ENCODE data around the gene LITAF.

Gene LITAF

GRCh38 chr16:11551842-11552241, 34.9 kb downstream of the LITAF start:
- TF ChIP-seq NFRKB (IDR thresholded peaks at IDR 0.05): no peak
- no peak for TF ChIP-seq FOXM1 (IDR thresholded peaks at IDR 0.05; ENCODE audit: borderline replicate concordance)
- TF ChIP-seq ARNT (IDR thresholded peaks at IDR 0.05): no peak
- TF ChIP-seq L3MBTL2 (conservative IDR thresholded peaks at IDR 0.05): no peak
- no peak for TF ChIP-seq CTBP1 (IDR thresholded peaks at IDR 0.05; ENCODE audit: borderline replicate concordance)
- TF ChIP-seq ZNF384 (IDR thresholded peaks at IDR 0.05): no peak
- no peak for TF ChIP-seq ELF4 (IDR thresholded peaks at IDR 0.05)
- TF ChIP-seq SUZ12 (IDR thresholded peaks at IDR 0.05): no peak
- no peak for TF ChIP-seq FOXA1 (IDR thresholded peaks at IDR 0.05)
- CTCF ChIA-PET: no interaction called here
- no peak for DNase-seq (ENCODE audit: extremely low spot score)
- POLR2A ChIA-PET: no interaction called here

- DNase-seq (ENCODE audit: extremely low spot score): no peak
- CTCF ChIA-PET: no interaction called here
- TF ChIP-seq CTBP1 (IDR thresholded peaks at IDR 0.05; ENCODE audit: borderline replicate concordance): no peak
- TF ChIP-seq FOXM1 (IDR thresholded peaks at IDR 0.05; ENCODE audit: borderline replicate concordance): no peak
- TF ChIP-seq ZNF384 (IDR thresholded peaks at IDR 0.05): no peak
- no peak for TF ChIP-seq FOXK2 (IDR thresholded peaks at IDR 0.05)
- TF ChIP-seq L3MBTL2 (conservative IDR thresholded peaks at IDR 0.05): no peak
- TF ChIP-seq TARDBP (IDR thresholded peaks at IDR 0.05): no peak
- no peak for TF ChIP-seq LEF1 (IDR thresholded peaks at IDR 0.05; ENCODE audit: borderline replicate concordance)
- no peak for TF ChIP-seq SP1 (IDR thresholded peaks at IDR 0.05)
- TF ChIP-seq BHLHE40 (IDR thresholded peaks at IDR 0.05; ENCODE audit: borderline replicate concordance): no peak
- TF ChIP-seq, protein P1, sequence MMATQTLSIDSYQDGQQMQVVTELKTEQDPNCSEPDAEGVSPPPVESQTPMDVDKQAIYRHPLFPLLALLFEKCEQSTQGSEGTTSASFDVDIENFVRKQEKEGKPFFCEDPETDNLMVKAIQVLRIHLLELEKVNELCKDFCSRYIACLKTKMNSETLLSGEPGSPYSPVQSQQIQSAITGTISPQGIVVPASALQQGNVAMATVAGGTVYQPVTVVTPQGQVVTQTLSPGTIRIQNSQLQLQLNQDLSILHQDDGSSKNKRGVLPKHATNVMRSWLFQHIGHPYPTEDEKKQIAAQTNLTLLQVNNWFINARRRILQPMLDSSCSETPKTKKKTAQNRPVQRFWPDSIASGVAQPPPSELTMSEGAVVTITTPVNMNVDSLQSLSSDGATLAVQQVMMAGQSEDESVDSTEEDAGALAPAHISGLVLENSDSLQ (IDR thresholded peaks at IDR 0.05): no peak
- TF ChIP-seq NFRKB (IDR thresholded peaks at IDR 0.05): no peak
- TF ChIP-seq SUZ12 (IDR thresholded peaks at IDR 0.05): no peak
- POLR2A ChIA-PET: no interaction called here
These were observed 35.8 kb downstream of the LITAF start for GRCh38 chr16:11550791-11551498.

GRCh38 chr16:11547118-11547916, 39.4 kb downstream of the LITAF start:
- ChIA-PET POLR2A (no interaction called here), CTCF (no interaction called here)
- no peak for DNase-seq (ENCODE audit: extremely low spot score)
- TF ChIP-seq HDGF (IDR thresholded peaks at IDR 0.05; ENCODE audit: borderline replicate concordance) (no peak), FOXM1 (IDR thresholded peaks at IDR 0.05; ENCODE audit: borderline replicate concordance) (no peak), L3MBTL2 (conservative IDR thresholded peaks at IDR 0.05) (no peak), SP1 (IDR thresholded peaks at IDR 0.05) (no peak), NFRKB (IDR thresholded peaks at IDR 0.05) (no peak), ZNF384 (IDR thresholded peaks at IDR 0.05) (no peak), LEF1 (IDR thresholded peaks at IDR 0.05; ENCODE audit: borderline replicate concordance) (no peak), BHLHE40 (IDR thresholded peaks at IDR 0.05; ENCODE audit: borderline replicate concordance) (no peak)

DNA sequence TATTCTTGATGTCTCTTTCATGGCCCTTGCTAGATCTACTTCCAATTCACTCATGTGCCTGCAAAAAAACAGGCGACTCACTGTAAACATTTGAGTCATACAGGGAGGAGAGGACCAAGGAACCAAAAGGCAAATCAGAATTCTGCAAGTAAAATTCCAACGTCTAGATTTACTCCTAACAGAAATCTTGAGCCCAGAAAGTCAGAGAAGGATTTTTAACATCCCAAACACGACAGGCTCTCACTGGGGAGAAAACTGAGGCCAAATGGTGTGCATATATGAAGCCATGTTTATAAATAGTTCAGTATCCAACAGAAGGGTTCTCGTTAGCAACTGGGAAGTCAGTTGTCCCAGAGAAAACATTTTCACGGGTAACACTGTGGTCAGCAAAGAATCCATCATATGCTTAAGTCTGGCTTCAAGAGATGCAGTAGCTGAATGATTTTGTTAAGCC, 40.1 kb downstream of the LITAF start:
- no peak for DNase-seq (ENCODE audit: extremely low spot score)
- no peak for TF ChIP-seq SUZ12 (IDR thresholded peaks at IDR 0.05)
- TF ChIP-seq, protein P1 (IDR thresholded peaks at IDR 0.05): no peak
- no peak for TF ChIP-seq HDGF (IDR thresholded peaks at IDR 0.05; ENCODE audit: borderline replicate concordance)
- no peak for TF ChIP-seq L3MBTL2 (conservative IDR thresholded peaks at IDR 0.05)
- no peak for TF ChIP-seq LEF1 (IDR thresholded peaks at IDR 0.05; ENCODE audit: borderline replicate concordance)
- no peak for TF ChIP-seq FOXA1 (IDR thresholded peaks at IDR 0.05)
- TF ChIP-seq ZNF384 (IDR thresholded peaks at IDR 0.05): no peak
- no peak for TF ChIP-seq TARDBP (IDR thresholded peaks at IDR 0.05)
- no peak for TF ChIP-seq CTBP1 (IDR thresholded peaks at IDR 0.05; ENCODE audit: borderline replicate concordance)
- no peak for TF ChIP-seq BHLHE40 (IDR thresholded peaks at IDR 0.05; ENCODE audit: borderline replicate concordance)
- TF ChIP-seq ELF4 (IDR thresholded peaks at IDR 0.05): no peak
- TF ChIP-seq SP1 (IDR thresholded peaks at IDR 0.05): no peak
- no peak for TF ChIP-seq ARNT (IDR thresholded peaks at IDR 0.05)
- no peak for TF ChIP-seq NFRKB (IDR thresholded peaks at IDR 0.05)
- POLR2A ChIA-PET: no interaction called here
- CTCF ChIA-PET: no interaction called here

DNA sequence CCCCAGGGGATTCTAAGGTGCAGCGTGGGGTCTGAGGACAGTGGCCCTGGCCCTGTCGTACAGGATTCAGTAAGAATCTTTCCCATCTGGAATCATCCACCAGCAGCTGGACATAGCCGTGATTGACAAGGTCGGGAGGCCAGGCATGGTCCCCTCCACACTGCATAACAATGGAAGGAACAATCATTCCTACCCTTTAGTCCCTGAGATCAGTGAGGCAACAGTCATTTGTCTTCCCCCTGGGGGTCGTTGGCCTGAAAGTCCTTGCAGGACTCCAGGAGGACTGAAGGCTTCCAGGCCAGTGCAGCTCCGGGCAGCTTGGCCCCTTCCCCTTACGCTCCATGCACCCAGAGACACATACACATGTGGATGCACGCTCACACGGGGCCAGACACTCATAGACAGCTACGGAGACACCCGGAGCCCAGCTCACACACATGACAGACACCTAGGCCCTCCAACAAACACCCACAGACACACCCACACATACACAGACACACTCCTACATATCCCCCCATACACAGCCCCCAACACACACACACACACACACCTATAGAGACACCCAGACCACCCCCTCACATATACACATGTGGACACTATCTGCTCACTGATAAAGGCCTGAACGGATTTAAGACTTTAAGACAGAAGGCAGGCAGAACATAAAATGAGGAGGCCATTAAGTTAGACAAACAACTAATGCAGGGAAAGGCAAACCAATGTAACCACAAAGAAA, 42.9 kb downstream of the LITAF start:
- TF ChIP-seq TARDBP (IDR thresholded peaks at IDR 0.05): no peak
- no peak for TF ChIP-seq NFRKB (IDR thresholded peaks at IDR 0.05)
- no peak for TF ChIP-seq ARNT (IDR thresholded peaks at IDR 0.05)
- no peak for TF ChIP-seq FOXK2 (IDR thresholded peaks at IDR 0.05)
- no peak for TF ChIP-seq FOXA1 (IDR thresholded peaks at IDR 0.05)
- no peak for TF ChIP-seq ZNF384 (IDR thresholded peaks at IDR 0.05)
- no peak for TF ChIP-seq BHLHE40 (IDR thresholded peaks at IDR 0.05; ENCODE audit: borderline replicate concordance)
- TF ChIP-seq, protein P1 (IDR thresholded peaks at IDR 0.05): no peak
- no peak for TF ChIP-seq L3MBTL2 (conservative IDR thresholded peaks at IDR 0.05)
- no peak for TF ChIP-seq CTBP1 (IDR thresholded peaks at IDR 0.05; ENCODE audit: borderline replicate concordance)
- CTCF ChIA-PET: no interaction called here
- POLR2A ChIA-PET: no interaction called here
- DNase-seq (ENCODE audit: extremely low spot score): no peak

Data from HEK293T (cell line).